HG02642 (cell line): ENCODE data around the gene APOA1.

ENCODE experiments used
- ATAC-seq: cut with Tn5 transposase; IDR thresholded peaks from one replicate; pipeline ENCODE4 v1.9.1; 2021; ENCODE audit warnings: mild to moderate bottlenecking; ENCODE audit not compliant: unreplicated experiment, poor library complexity

APOA1 gene

GRCh38 chr11:116792144-116792868, 45.1 kb downstream of the APOA1 start:
- ATAC-seq = no peak

GRCh38 chr11:116791813-116792143, 45.6 kb downstream of the APOA1 start, which contains the start of gene APOA5:
APOA5 (minus strand) TSS chr11:116791879; CDS start chr11:116791860, 19 bp downstream.
- ATAC-seq = no peak

GRCh38 chr11:116791002-116791812, 46.2 kb downstream of the APOA1 start:
- ATAC-seq = no peak

GRCh38 chr11:116790167-116791001, 47.0 kb downstream of the APOA1 start:
- no peak for ATAC-seq

GRCh38 chr11:116788975-116789374, 48.4 kb downstream of the APOA1 start:
- ATAC-seq = no peak

- no peak for ATAC-seq
Observed at GRCh38 chr11:116788534-116788933, 48.9 kb downstream of the APOA1 start.

- peak; percentile 87 for ATAC-seq
Observed at GRCh38 chr11:116787786-116788486, 49.5 kb downstream of the APOA1 start, which contains the start of gene ZPR1. ZPR1 (minus strand) TSS chr11:116788023; CDS start chr11:116787990, 33 bp downstream.

- ATAC-seq = peak; percentile 22
Observed at GRCh38 chr11:116787436-116787785, 50.0 kb downstream of the APOA1 start.

GRCh38 chr11:116786966-116787365, 50.5 kb downstream of the APOA1 start:
- ATAC-seq = no peak

GRCh38 chr11:116786326-116786725, 51.1 kb downstream of the APOA1 start:
- ATAC-seq = no peak
